NCI-H82 (cell line): Measurements from ENCODE around the gene ITGB2.
"Not testable (repeated sequence)": the region's sequence is repeated elsewhere in the genome, so short reads cannot be mapped to it uniquely, and the experiment has no call there.

Experiments used
- DNase-seq: peaks from one replicate; lab custom pipeline; 2025; lab: John Stamatoyannopoulos, UW

ITGB2 gene

DNA sequence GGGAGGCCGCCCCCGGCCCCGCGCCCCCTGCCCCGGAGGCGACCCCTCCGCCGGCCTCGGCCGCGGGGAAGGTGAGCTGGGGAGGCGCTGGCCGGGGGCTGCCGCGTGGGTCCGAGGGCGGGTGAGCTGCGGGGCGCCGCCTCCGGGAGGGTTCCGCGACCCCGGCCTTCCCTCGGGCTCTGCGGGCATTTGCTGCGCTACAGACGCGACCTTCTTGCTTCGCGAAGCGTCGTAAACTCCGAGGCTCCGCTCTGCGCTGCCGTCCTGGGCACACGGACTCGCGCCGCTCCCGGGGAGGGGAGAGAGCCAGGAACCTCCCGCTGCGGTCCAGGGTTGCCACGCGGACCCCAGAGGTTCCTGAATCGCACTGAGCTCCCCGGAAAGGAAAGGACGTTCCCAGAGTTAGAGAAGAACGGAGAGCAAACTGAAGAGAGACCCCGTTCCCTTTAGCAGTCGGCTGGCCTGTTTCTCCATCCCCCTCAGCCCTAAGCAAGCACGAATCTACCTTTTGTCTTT, 19.5 kb upstream of the ITGB2 start:
- DNase-seq = no peak

DNA sequence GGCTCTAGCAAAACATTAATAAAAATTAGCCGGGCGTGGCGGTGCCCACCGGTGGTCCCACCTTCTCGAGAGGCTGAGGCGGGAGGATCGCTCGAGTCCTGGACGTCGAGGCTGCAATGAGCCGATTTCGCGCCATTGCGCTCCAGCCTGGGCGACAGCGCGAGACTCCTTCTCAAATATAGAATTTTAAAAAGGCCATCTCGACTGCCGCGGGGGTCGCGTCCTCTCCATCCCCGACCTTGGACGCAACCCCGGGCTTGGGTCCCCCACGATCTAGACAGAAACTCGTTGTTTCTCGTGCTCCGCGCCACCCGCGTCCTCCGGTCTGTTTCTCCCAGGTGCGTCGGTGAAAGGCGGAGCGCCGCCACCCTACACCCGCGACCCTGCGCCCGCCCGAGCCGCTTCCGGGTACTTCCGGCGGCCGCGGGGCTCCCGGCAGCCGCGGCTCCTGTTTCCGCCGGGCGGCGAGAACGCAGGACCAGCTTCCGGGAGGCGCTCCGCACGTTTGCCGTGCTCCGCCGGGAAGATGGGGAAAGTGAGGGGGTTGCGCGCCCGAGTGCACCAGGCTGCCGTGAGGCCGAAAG, 18.9 kb upstream of the ITGB2 start, which contains the start of gene SLX9:
TSS of gene SLX9 (plus strand) at position 498 of the 584 bp plus-strand sequence. CDS start at position 527, 29 bp downstream.
- peak; percentile 88 for DNase-seq

DNA sequence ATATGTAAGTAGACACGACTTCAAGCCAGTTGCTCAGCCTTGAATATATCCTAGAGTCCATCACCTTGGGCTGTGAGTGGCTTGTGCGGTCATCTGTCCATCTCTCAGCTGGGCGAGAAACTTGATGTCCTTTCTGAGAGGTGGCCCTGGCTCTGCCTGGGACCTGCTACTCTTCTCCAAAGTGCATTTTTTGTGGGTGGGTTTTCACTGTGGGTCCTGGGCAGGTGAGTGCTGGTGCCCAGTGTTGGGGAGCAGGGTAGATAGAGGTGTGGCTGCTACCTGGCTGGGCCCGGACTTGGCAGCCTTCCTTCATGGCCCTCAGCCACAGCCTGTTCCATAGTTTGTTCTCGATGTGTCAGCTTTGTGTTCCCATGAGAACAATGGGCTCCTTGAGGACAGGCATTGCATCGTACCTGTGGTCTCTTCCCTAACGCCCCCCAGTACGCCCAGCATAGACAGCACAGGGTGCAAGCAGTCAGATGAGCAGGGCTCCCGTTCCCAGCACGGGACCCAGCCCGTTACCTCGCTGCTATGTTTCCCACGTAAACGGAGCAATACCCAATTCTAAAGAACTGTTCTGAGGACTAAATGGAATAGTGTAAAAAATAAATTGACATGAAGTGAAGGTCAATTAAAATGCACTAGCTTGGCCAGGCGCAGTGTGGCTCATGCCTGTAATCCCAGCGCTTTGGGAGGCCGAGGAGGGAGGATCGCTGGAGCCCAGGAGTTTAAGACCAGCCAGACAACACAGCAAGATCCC, 18.3 kb upstream of the ITGB2 start:
- no peak for DNase-seq

DNA sequence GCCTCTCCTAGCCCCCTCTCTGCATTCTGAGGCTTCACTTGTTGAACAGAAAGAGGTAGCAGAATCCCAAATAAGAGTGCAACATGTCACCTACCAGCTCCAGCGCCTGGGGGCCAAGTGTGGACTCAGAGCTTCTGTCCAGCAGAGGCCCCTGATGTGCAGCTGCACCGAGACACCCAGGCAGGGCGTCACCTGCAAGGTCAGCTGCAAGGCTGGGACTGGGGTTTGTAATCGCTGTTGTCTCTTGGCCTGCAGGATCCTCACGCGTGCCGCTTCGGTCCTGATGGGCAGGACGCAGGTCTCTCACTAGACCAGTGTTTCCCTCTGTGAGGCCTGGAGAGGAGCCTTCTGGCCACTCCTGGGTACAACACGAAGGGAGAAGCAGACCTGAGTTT, 14.8 kb upstream of the ITGB2 start:
- no peak for DNase-seq

DNA sequence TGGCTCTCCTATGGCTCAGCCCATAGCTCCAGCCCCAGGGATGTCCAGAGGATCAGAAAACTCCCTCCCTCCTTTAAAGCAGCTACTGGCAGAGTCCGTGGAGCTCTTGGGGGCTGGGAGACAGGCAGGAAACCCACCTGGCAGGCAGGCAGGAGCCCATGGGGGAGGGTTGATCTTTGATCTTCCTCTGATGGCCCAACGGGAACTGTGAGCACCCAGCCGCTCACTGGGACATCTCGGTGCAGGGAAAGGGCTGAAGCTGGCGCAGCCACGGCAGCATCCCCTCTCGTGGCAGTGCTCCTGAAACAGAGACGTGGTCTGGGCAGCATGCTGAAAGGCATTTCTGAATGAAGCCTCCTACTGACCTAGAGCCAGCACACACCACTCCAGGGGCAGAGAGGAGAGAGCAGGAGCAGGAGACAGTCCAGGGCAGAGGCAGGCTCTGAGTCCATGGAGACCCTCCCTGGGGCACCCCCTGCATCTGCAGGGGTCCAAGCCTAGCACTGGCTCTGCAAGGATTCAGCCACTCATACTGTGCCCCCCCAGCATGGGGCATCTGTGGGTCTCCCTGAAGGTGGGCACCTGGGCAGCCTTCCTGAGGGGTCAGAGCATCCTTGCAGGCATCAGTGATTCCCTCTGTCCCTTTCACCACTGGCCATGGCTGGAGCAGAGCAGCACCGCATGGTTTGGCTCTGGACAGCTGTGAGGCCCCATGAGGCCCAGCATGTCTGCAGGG, 14.3 kb upstream of the ITGB2 start:
- no peak for DNase-seq

DNA sequence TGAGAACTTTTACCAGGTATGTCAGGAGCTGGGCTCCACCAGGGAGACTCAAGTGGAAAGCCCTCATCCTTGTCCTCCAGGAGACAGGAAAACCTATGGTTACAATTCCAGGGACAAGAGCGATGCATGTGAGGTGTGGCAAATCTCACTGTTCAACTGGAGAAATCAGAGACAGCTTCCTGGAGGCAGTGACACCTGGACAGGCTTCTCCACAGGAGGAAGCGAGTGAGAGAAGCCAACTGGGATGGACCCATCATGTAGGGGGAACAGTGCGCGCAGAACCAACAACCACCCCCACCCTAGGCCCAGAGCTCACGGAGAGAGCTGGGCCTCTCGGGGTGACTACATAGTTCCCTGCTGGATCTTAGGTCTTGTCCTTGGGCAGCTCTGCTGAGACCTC, 13.6 kb upstream of the ITGB2 start:
- DNase-seq = no peak

DNA sequence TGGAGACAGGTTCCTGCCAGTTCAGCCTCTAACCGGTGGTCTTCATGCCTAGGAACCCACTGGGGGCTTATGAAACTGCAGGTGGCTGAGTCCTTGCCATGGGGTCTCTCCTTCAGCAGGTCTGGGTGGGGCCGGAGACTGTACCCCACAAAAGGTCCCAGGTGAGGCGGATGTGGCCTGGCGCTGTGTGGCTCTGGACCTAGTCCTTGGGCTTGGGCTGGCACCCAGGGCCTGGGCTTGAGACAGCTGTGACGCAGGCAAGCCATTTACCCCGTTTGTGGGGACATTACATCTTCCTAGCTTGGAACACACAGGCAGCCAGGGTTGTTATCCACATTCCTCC, 13.2 kb upstream of the ITGB2 start:
- no peak for DNase-seq

DNA sequence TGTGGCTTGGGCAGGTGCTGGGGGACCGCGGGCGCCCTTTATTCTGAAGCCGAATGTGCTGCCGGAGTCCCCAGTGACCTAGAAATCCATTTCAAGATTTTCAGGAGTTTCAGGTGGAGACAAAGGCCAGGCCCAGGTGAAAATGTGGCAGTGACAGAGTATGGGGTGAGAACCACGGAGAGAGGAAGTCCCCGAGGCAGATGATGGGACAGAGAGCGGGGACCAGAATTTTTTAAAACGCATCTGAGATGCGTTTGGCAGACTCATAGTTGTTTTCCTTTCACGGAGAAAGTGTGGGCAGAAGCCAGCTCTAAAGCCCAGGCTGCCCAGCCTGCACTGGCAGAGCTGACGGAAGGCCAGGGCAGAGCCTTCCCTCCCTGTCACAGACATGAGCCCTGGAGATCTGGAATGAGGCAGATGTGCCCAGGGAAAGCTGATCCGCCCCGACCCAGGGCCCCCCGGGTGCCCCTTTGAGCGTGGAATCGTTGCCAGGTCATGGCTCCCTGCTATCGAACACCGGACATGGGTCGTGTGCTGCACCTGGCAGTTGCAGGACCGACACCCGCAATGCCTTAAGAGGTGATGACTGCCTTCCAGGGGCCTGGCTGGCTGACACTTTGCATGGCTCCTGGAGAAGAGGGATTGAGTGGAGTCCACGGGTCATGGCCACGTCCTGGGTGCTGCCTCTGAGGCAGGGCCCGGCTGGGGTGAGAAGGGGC, 12.7 kb upstream of the ITGB2 start:
- DNase-seq = no peak

DNA sequence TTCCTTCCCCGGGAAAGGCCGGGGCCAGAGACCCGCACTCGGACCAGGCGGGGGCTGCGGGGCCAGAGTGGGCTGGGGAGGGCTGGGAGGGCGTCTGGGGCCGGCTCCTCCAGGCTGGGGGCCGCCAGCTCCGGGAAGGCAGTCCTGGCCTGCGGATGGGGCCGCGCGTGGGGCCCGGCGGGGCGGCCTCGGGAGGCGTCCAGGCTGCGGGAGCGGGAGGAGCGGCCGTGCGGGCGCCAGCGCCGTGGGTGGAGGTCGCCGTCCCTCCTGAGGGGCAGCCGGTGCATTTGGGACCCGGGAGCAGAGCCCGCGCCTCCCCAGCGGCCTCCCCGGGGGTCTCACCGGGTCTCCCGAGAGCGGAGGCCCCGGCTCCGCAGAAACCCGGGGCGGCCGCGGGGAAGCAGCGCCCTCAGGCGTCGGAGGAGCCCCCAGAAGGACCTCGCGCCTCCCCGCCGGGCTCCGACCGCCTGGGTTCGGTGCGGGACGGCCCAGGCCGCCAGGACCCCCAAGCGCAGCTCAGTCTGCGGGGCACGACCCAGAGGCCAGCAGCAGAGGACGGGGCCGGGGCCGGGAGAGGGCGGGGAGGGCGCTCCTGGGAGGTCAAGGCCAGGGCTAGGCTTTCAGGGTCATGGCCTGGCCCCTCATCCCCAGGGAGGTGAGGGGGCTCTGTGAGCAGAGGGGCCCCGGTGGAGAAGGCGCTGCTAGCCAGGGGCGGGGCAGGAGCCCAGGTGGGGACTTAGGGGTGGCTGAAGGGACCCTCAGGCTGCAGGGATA, 11.9 kb upstream of the ITGB2 start:
- DNase-seq = peak; percentile 23

DNA sequence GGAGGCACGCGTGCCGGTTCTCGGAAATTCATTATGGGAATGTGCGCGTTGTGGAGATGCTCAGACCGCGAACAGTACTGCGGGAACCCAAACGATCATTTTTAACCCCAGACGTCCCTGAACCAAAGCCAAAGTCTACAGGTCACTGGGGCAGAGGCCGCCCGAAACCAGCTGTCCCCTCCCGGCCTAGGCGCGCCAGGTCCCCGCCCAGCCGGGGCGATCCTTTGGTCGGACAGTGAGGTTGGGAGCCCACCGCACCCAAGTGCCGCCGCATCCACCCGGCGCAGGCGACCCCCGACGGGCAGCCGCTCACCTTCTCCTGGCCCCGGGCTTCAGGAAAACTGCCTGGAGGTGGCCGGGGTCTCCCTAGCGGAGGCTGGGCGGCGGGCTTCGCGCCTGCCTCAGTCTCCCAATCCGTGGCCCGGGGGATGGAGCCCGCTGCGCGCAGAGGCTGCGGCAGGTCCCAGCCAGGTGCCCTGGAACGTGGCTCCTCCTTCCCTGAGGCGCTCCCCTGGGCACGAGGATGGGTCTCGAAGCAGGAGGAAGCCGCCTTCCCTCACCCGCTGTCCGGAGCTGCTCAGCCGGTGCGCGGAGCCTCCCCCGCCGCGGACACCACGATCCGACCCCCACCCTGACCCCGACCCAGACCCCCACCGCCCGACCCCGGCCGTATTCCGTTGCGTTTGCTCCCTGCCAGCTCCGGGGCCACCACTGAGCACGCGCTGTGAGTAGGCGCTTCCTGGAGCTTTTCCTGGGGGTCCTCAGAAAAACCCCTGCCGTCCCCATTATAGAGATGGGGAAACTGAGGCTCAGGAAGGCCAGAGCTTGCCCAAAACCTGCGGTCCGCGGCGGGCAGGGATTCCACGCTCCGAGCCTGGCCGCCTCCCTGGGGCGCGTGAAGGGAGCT, 11.1 kb upstream of the ITGB2 start:
- no peak for DNase-seq

DNA sequence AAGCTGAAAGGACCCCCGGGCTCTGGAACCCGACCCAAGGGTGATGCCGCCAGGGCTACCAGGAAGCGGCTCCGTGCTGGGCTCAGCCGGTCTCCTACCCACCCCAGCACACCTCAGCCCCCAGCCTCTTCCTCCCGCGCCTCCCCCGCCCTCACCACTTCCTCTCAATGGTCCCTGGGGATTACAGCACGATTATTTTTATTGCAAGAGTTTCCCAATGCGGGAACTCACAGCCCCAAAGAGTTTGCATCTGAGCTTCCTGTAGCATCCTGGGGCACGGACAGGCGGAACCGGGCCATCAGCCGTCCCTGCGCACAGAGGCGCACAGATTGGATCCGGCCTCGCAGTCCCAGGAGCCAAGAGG, 10.4 kb upstream of the ITGB2 start:
- DNase-seq = no peak

DNA sequence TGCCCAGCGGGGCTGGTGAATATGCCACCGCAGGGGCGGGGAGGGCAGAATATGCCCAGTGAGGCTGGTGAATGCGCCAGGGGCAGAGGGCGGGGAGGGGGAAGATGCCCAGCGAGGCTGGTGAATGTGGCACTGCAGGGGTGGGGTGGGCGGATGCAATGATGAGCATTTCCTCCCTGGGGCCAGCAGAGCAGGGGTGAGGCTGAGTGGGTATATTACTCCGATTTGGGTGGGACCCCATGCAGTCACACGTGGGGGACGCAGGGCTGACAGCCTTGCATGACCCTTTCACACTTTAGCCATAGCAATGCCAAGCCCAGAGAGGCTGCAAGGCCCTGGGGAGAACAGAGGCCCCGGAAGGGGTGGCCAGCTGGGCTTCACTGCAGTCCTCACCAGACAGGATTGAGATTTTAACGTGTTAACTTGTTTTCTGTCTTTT, 9.9 kb upstream of the ITGB2 start:
- no peak for DNase-seq

DNA sequence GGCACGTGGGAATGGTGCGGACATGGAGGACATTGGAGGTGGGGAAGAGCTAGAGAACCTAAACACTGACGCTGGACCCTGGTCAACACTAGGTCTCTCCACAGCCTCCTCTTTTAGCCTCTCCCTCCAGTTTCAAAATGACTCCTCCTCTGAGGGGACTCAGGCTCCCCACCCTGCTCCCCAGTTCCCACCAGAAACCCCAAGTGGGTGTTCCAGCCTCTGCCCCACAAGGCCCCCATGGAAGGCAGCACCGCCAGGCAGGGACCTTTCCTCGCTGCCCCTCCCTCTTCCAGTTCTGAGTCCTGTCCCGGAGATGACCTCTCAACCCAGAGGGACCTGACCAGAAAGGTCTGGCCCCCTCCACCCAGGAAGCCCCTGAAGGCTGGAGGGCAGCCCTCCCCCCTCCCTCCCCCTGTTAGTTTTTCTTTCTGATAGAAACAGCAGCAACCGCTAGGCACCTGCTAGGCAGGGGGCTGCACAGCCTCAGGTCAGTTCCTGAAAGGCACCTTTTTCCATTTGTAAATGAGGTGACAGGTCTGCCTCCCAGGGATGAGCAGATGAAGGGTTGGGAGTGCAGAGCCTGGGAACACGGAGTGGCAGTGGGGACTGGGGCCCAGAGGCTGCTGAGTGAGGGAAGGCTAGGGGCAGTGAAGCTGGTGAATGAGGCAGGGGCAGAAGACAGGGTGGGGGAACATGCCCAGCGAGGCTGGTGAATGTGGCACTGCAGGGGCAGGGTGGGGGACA, 9.3 kb upstream of the ITGB2 start:
- no peak for DNase-seq

DNA sequence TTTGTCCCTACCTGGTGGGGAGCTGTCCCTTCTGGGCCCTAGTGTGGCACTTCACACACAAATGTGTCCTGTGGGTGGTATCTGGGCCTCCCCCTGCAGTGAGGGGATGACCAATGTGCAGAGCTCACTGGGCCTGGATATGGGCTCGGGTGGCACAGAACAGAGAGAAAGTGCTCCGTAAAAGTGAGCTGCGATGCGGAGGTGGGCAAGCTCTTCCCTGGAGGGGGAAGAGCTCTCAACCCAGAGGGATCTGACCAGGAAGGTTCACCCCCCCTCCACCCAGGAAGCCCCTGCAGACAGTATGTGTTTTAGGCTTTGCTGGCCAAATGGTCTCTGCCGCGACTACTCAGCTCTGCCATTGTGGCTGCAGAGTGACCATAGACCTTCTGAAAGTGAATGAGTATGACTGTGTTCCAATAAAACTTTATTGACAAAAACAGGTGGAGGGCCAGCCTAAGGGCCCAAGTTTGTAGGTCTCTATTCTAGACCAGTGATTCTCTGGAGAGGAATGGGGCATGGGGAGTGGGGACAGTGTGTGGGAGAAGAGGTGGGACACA, 8.6 kb upstream of the ITGB2 start:
- no peak for DNase-seq

DNA sequence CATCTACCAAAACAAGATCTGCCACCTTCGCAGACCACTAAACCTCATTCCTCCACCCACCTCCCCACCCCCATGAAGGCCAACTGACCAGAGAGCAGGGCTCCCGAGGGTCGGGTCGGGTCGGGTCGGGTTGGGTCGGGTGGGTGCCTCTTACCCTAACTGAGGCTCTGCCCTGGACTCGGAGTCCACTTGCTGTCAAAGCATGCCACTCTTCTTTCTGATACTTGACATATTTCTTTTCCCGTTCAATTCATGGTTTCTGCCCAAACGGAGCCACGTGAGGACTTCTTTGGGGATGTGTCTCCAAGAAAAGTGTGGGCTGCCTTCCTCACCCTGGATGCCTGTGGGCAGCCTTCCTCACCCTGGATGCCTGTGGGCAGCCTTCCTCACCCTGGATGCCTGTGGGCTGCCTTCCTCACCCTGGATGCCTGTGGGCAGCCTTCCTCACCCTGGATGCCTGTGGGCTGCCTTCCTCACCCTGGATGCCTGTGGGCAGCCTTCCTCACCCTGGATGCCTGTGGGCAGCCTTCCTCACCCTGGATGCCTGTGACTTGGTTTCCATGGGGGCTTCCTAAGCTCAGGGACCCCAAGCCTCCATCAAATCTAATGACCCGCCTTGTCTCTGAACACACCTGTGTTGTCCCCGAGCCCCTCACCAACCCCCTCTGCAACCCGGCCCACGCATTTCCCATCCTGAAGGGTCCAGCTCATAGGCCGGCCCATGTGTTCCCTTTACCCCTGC, 8.0 kb upstream of the ITGB2 start:
- DNase-seq = not testable (repeated sequence)

DNA sequence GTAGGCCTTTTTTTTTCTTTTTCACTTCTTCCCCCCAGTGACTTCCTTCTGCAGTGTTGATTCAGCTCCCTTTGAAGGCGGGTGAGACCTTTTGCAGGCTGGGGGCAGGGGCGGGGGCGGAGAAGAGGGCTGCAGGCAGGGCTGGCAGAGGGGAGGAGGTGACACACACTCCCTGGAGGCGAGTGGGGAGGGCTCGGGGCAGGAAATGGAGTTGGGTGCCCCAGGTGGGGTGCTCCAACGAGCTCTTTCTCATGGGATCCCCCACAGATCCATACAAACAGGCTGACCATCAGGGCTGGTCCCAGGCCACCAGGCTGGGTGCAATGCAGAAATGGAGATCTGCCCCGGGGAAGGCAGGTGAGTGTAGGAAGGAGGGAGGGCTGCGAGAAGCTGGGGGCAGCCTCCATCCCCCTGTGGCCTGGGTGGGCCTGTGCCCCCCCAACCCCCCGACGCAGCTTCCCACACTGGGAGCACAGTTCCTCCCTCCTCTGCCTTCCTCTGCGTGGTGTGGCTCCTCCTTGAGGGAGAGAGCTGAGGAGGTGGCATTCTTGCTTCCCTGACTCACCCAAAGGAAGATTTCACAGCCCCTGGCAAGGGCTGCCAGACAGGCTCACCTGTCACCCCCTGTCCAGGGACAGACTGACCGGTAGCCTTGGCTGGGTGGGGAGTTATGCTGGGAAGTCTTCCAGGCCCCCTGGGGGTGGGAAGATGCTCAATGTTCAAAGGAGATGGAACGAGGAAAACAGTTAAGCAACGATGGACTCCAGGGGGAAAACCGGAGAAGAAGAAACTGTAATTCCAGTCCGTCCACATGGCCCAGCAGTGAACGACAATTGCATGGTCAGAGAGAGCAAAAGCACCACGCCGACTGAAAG, 7.1 kb upstream of the ITGB2 start:
- DNase-seq = no peak

DNA sequence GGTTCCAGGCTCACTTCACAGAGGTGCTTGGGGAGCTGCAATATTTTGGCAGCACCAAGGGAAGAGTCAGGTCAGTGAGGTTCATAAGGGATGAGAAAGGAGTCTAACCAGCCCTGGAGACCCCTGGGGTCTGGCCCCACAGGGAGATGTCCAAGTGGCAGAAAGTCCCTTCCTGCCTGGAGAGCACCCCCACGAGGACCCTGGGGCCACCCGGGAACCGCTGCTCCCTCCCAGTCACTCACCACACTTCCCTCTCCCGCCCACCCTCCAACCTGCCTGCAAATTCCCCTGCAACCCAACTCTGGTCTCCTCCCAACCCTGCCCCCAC, 6.5 kb upstream of the ITGB2 start:
- no peak for DNase-seq
